Amygdala (tissue), 56 donors: Measurements from ENCODE around the gene GREM2.

Experiments used
- DNase-seq, 56 donors: peaks; one replicate each; lab custom pipeline; 2025; lab: John Stamatoyannopoulos, UW

The GREM2 gene

GRCh38 chr1:240611619-240612480 is at the start of gene GREM2:
GREM2 (minus strand) TSS chr1:240612155; CDS start chr1:240493475, 118,680 bp downstream.
- peak in 39 of 56 donors; percentile 1 to 61 (median 18) for DNase-seq

GRCh38 chr1:240658312-240658960 is 46.5 kb upstream of the GREM2 start:
- no peak for DNase-seq

GRCh38 chr1:240656531-240656930 is 44.6 kb upstream of the GREM2 start:
- DNase-seq, result no peak

GRCh38 chr1:240652961-240653409 is 41.0 kb upstream of the GREM2 start:
- no peak for DNase-seq

GRCh38 chr1:240652549-240652948 is 40.6 kb upstream of the GREM2 start:
- no peak for DNase-seq

GRCh38 chr1:240650877-240651276 is 38.9 kb upstream of the GREM2 start:
- no peak for DNase-seq

GRCh38 chr1:240649733-240650721 is 38.1 kb upstream of the GREM2 start:
- DNase-seq, result no peak

GRCh38 chr1:240646571-240647240 is 34.8 kb upstream of the GREM2 start:
- no peak for DNase-seq

- DNase-seq, result no peak
These were observed 32.8 kb upstream of the GREM2 start for GRCh38 chr1:240644732-240645131.

- DNase-seq, result no peak
These were observed 23.7 kb upstream of the GREM2 start for GRCh38 chr1:240635466-240636256.

GRCh38 chr1:240630409-240630808 is 18.5 kb upstream of the GREM2 start:
- no peak for DNase-seq

- DNase-seq, result no peak
These were observed 9.3 kb upstream of the GREM2 start for GRCh38 chr1:240621249-240621648.

- no peak for DNase-seq
These were observed 8.1 kb upstream of the GREM2 start for GRCh38 chr1:240619906-240620621.

GRCh38 chr1:240619357-240619756 is 7.4 kb upstream of the GREM2 start:
- DNase-seq, result no peak

GRCh38 chr1:240618946-240619345 is 7.0 kb upstream of the GREM2 start:
- no peak for DNase-seq

GRCh38 chr1:240616018-240616417 is 4.1 kb upstream of the GREM2 start:
- DNase-seq, result no peak

GRCh38 chr1:240613356-240614142 is 1.6 kb upstream of the GREM2 start:
- DNase-seq, result no peak

- no peak for DNase-seq
These were observed 856 bp upstream of the GREM2 start for GRCh38 chr1:240612811-240613210.
